ENCODE measurements around the gene SPTBN1.

SPTBN1 gene

DNA sequence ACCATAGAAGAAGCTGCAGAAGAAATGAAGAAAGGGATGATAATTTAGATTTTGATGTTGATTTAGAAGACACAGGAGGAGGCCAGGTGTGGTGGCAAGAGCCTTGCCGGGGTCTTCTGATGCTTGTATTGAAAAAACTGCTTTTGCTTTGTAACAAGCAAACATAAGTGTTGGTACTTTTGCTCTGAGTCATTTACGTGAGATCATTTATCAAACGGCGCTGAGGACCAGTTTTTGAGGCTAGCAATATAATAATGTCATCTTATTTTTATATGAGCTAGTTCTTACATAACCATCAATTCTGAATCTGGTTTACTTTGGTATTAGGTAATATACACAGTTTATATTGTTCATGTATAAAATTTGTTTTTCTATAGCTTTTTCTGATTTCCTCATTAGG is 30.6 kb downstream of the SPTBN1 start:
- Histone ChIP-seq H3K27me3 (ENCODE audit: low read depth, low read length) (no peaks in the 10 kb centered on the region), H3K9me3 (ENCODE audit: control insufficient read depth in 1 of 2, low read length in 2 of 2) (no peaks in the 10 kb centered on the region), H3K27ac (ENCODE audit: low read length) (no peak overlapping the region), H3K36me3 (ENCODE audit: control insufficient read depth in 1 of 2, insufficient read depth in 2 of 2, low read length in 2 of 2) (no peaks in the 10 kb centered on the region), H3K4me3 (ENCODE audit: low read depth in 1 of 2, low read length in 2 of 2) (no peak overlapping the region), H3K4me1 (ENCODE audit: control insufficient read depth in 1 of 2, insufficient read depth in 2 of 2, low read length in 2 of 2) (peaks cover 4 to 56% of the 10 kb centered on the region in 2 donors)

DNA sequence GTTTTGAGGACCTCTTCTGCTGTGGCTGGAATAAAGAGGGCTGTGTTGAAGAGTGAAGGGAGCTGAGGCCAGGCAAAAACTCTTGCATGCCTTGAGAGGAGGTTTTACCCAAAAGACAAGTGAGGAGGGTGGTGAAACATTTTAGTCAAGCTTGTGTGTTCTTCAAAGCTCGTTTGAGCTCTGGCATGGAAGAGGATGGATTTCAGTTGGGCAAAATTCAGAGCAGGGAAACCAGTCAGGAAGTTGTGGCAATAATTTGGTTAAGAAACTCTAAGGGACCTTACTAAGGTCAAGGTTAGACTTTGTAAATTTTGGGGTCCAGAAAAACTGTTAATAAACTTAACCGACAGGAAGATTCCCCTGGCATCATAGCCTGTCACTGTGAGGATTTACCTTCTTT is 34.7 kb downstream of the SPTBN1 start:
- Histone ChIP-seq H3K36me3 (ENCODE audit: control insufficient read depth in 1 of 2, insufficient read depth in 2 of 2, low read length in 2 of 2) (no peaks in the 10 kb centered on the region), H3K4me3 (ENCODE audit: low read depth in 1 of 2, low read length in 2 of 2) (no peak overlapping the region), H3K9me3 (ENCODE audit: control insufficient read depth in 1 of 2, low read length in 2 of 2) (no peaks in the 10 kb centered on the region), H3K27ac (ENCODE audit: low read length) (no peak overlapping the region), H3K27me3 (ENCODE audit: low read depth, low read length) (no peaks in the 10 kb centered on the region), H3K4me1 (ENCODE audit: control insufficient read depth in 1 of 2, insufficient read depth in 2 of 2, low read length in 2 of 2) (peaks cover 0 to 47% of the 10 kb centered on the region in 2 donors)

DNA sequence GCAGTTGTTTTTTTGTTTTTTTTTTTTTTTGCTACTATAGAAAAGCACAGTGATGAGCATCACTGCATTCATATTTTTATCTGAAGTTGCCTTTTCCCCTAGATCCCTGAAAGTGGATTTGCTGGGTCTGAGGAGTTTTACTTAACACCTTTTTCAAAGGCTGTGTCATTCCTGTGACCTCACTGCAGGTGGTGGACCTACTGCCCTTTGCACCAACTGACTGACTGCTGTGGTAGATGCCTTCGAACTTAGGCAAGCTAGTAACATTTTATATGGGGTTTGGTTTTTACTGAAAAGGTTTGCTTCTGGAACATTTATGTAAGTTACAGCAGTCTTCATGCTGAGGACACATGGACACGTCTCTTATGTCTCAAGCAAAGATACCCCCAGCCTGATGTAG is 36.2 kb downstream of the SPTBN1 start:
- no peaks in the 10 kb centered on the region for H3K36me3 ChIP-seq (ENCODE audit: control insufficient read depth in 1 of 2, insufficient read depth in 2 of 2, low read length in 2 of 2)
- no peaks in the 10 kb centered on the region for H3K9me3 ChIP-seq (ENCODE audit: control insufficient read depth in 1 of 2, low read length in 2 of 2)
- no peak overlapping the region for H3K4me3 ChIP-seq (ENCODE audit: low read depth in 1 of 2, low read length in 2 of 2)
- no peak overlapping the region for H3K27ac ChIP-seq (ENCODE audit: low read length)
- no peaks in the 10 kb centered on the region for H3K27me3 ChIP-seq (ENCODE audit: low read depth, low read length)
- peaks cover 0 to 53% of the 10 kb centered on the region in 2 donors for H3K4me1 ChIP-seq (ENCODE audit: control insufficient read depth in 1 of 2, insufficient read depth in 2 of 2, low read length in 2 of 2)

GRCh38 chr2:54494087-54494486 is 38.0 kb downstream of the SPTBN1 start:
- H3K4me1 ChIP-seq (ENCODE audit: control insufficient read depth in 1 of 2, insufficient read depth in 2 of 2, low read length in 2 of 2): peaks cover 0 to 60% of the 10 kb centered on the region in 2 donors
- no peaks in the 10 kb centered on the region for H3K9me3 ChIP-seq (ENCODE audit: control insufficient read depth in 1 of 2, low read length in 2 of 2)
- H3K27ac ChIP-seq (ENCODE audit: low read length): no peak overlapping the region
- H3K36me3 ChIP-seq (ENCODE audit: control insufficient read depth in 1 of 2, insufficient read depth in 2 of 2, low read length in 2 of 2): no peaks in the 10 kb centered on the region
- no peak overlapping the region for H3K4me3 ChIP-seq (ENCODE audit: low read depth in 1 of 2, low read length in 2 of 2)
- no peaks in the 10 kb centered on the region for H3K27me3 ChIP-seq (ENCODE audit: low read depth, low read length)

DNA sequence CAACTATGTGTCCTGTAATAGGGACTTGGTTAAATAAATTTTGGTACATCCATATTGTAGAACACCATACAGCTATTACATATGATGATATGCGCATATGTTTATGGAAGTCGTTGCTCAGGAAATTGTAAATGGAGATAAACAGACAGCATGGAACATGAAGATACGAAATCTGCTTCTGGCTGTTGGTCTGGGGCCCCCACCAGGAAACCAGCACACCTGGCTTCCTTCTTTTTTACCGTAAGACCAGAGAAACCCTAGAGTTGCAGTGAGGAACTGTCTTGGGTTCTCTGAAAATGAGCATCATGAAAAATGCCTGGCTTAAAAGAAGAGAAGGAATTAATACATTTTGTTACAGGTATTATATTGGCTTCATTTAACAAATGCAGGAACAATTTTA is 40.8 kb downstream of the SPTBN1 start:
- H3K27ac ChIP-seq (ENCODE audit: low read length): no peak overlapping the region
- H3K4me3 ChIP-seq (ENCODE audit: low read depth in 1 of 2, low read length in 2 of 2): no peak overlapping the region
- H3K9me3 ChIP-seq (ENCODE audit: control insufficient read depth in 1 of 2, low read length in 2 of 2): no peaks in the 10 kb centered on the region
- no peaks in the 10 kb centered on the region for H3K27me3 ChIP-seq (ENCODE audit: low read depth, low read length)
- peaks cover 0 to 68% of the 10 kb centered on the region in 2 donors for H3K4me1 ChIP-seq (ENCODE audit: control insufficient read depth in 1 of 2, insufficient read depth in 2 of 2, low read length in 2 of 2)
- H3K36me3 ChIP-seq (ENCODE audit: control insufficient read depth in 1 of 2, insufficient read depth in 2 of 2, low read length in 2 of 2): no peaks in the 10 kb centered on the region

DNA sequence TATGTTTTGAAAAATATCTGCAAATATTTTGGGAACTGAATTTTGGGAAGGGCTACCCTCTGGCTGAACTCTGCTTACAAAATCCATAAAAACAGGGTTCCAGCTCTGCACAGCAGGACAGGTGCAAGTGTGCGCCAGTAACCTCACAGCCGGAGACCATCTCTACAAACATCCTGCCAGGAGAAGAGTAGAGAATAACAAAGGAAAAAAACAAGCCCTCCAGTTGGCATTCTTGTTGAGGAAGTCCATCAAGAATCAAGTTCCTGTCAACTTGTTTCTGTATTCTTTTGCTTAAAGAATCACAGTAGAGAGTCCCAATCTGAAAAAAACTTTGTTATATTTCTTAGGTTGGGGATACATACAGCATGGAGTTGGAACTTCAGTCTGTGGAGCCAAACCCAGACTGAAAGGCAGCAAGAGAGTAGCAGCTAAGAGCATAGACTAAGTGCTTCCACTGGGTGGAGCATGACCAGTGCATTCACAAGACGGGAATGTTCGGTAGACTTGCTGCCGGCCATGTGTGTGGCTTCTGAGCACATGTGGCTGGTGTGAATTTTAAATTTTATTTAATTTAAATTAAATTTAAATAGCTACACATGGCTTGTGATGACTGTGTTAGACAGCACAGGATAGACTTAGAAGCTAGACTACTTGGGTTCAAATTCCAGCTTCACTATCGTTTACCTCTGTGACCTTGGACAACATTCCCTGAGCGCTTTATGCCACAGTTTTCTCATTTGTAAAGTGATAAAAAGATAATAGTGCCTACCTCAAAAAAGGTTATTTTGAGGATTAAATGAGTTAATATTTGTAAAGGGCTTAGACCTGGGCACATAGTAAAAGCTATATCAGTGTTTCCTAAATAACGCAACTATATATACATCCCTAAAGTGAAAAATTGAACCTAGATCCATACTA is 41.9 kb downstream of the SPTBN1 start:
- Histone ChIP-seq H3K36me3 (ENCODE audit: control insufficient read depth in 1 of 2, insufficient read depth in 2 of 2, low read length in 2 of 2) (no peaks in the 10 kb centered on the region), H3K27me3 (ENCODE audit: low read depth, low read length) (no peaks in the 10 kb centered on the region), H3K4me1 (ENCODE audit: control insufficient read depth in 1 of 2, insufficient read depth in 2 of 2, low read length in 2 of 2) (peaks cover 0 to 73% of the 10 kb centered on the region in 2 donors), H3K27ac (ENCODE audit: low read length) (no peak overlapping the region), H3K9me3 (ENCODE audit: control insufficient read depth in 1 of 2, low read length in 2 of 2) (no peaks in the 10 kb centered on the region), H3K4me3 (ENCODE audit: low read depth in 1 of 2, low read length in 2 of 2) (no peak overlapping the region)

DNA sequence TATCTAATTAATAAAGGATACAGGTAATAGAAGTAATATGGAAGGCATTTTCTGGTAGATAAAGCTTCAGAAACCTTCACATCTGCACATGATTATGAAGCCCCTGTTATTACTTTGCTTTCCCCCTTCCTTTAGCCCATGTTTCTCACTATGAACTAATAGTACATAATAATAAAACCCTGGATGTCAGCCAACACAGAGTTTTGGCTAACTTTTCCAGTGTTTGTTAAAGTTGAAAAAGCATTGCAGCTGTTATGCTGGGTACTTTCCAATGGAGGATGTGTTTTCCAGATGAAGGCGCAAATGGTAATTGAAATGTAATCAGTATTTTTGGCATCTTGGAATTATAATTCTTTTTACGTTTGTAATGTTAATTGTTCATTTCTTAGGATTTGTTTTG is 43.5 kb downstream of the SPTBN1 start:
- H3K27me3 ChIP-seq (ENCODE audit: low read depth, low read length): no peaks in the 10 kb centered on the region
- H3K4me3 ChIP-seq (ENCODE audit: low read depth in 1 of 2, low read length in 2 of 2): no peak overlapping the region
- no peaks in the 10 kb centered on the region for H3K36me3 ChIP-seq (ENCODE audit: control insufficient read depth in 1 of 2, insufficient read depth in 2 of 2, low read length in 2 of 2)
- no peaks in the 10 kb centered on the region for H3K9me3 ChIP-seq (ENCODE audit: control insufficient read depth in 1 of 2, low read length in 2 of 2)
- H3K4me1 ChIP-seq (ENCODE audit: control insufficient read depth in 1 of 2, insufficient read depth in 2 of 2, low read length in 2 of 2): peaks cover 0 to 77% of the 10 kb centered on the region in 2 donors
- H3K27ac ChIP-seq (ENCODE audit: low read length): no peak overlapping the region

- Histone ChIP-seq H3K4me3 (ENCODE audit: low read depth in 1 of 2, low read length in 2 of 2) (no peak overlapping the region), H3K9me3 (ENCODE audit: control insufficient read depth in 1 of 2, low read length in 2 of 2) (no peaks in the 10 kb centered on the region), H3K4me1 (ENCODE audit: control insufficient read depth in 1 of 2, insufficient read depth in 2 of 2, low read length in 2 of 2) (peaks cover 0 to 80% of the 10 kb centered on the region in 2 donors), H3K36me3 (ENCODE audit: control insufficient read depth in 1 of 2, insufficient read depth in 2 of 2, low read length in 2 of 2) (no peaks in the 10 kb centered on the region), H3K27me3 (ENCODE audit: low read depth, low read length) (no peaks in the 10 kb centered on the region), H3K27ac (ENCODE audit: low read length) (no peak overlapping the region)
Observed at GRCh38 chr2:54500404-54501205, 44.5 kb downstream of the SPTBN1 start.

- Histone ChIP-seq H3K36me3 (ENCODE audit: control insufficient read depth in 1 of 2, insufficient read depth in 2 of 2, low read length in 2 of 2) (no peaks in the 10 kb centered on the region), H3K27me3 (ENCODE audit: low read depth, low read length) (no peaks in the 10 kb centered on the region), H3K27ac (ENCODE audit: low read length) (no peak overlapping the region), H3K4me1 (ENCODE audit: control insufficient read depth in 1 of 2, insufficient read depth in 2 of 2, low read length in 2 of 2) (peaks cover 0 to 70% of the 10 kb centered on the region in 2 donors), H3K9me3 (ENCODE audit: control insufficient read depth in 1 of 2, low read length in 2 of 2) (no peaks in the 10 kb centered on the region), H3K4me3 (ENCODE audit: low read depth in 1 of 2, low read length in 2 of 2) (no peak overlapping the region)
Observed at GRCh38 chr2:54502731-54503130, 46.6 kb downstream of the SPTBN1 start.

GRCh38 chr2:54503192-54503591 is 47.1 kb downstream of the SPTBN1 start:
- no peak overlapping the region for H3K4me3 ChIP-seq (ENCODE audit: low read depth in 1 of 2, low read length in 2 of 2)
- H3K4me1 ChIP-seq (ENCODE audit: control insufficient read depth in 1 of 2, insufficient read depth in 2 of 2, low read length in 2 of 2): peaks cover 0 to 68% of the 10 kb centered on the region in 2 donors
- H3K36me3 ChIP-seq (ENCODE audit: control insufficient read depth in 1 of 2, insufficient read depth in 2 of 2, low read length in 2 of 2): no peaks in the 10 kb centered on the region
- no peak overlapping the region for H3K27ac ChIP-seq (ENCODE audit: low read length)
- no peaks in the 10 kb centered on the region for H3K27me3 ChIP-seq (ENCODE audit: low read depth, low read length)
- no peaks in the 10 kb centered on the region for H3K9me3 ChIP-seq (ENCODE audit: control insufficient read depth in 1 of 2, low read length in 2 of 2)

DNA sequence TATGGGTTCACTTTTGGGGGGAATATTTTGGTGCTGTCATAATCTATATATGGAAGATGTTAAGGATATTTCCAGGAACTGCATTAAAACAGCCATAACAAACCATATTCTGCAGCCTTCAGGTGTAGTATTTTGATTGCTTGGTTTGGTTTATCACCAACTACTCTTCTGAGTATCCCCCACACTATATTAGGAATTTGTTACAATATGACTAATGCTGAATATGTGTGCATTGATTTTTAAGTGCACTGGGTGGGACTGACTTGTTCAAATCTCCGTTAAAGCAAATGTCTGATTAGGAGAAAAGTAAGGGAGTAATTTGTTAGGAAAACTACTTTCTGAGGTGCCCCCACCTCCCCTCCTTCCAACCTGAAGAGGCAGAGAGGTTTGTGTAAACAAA is 47.7 kb downstream of the SPTBN1 start:
- H3K36me3 ChIP-seq (ENCODE audit: control insufficient read depth in 1 of 2, insufficient read depth in 2 of 2, low read length in 2 of 2): no peaks in the 10 kb centered on the region
- H3K9me3 ChIP-seq (ENCODE audit: control insufficient read depth in 1 of 2, low read length in 2 of 2): no peaks in the 10 kb centered on the region
- H3K4me3 ChIP-seq (ENCODE audit: low read depth in 1 of 2, low read length in 2 of 2): no peak overlapping the region
- H3K27me3 ChIP-seq (ENCODE audit: low read depth, low read length): no peaks in the 10 kb centered on the region
- no peak overlapping the region for H3K27ac ChIP-seq (ENCODE audit: low read length)
- peaks cover 0 to 62% of the 10 kb centered on the region in 2 donors for H3K4me1 ChIP-seq (ENCODE audit: control insufficient read depth in 1 of 2, insufficient read depth in 2 of 2, low read length in 2 of 2)

Measured in muscle layer of duodenum (tissue), 2 donors.